ENCODE data around the gene NDUFV3. TPM values are rescaled to one million over a fixed set of nuclear protein-coding genes. Genes with fewer than 3 reads are reported as not detected.
"Not testable (repeated sequence)": the region's sequence is repeated elsewhere in the genome, so short reads cannot be mapped to it uniquely, and the experiment has no call there.

Gene NDUFV3
- total RNA-seq, 3 donors from 2014 or later = 18.6 to 26.6 (median 20.6) TPM

- not testable (repeated sequence) for H3K27me3 Mint-ChIP-seq (ENCODE audit: low read depth); ATAC-seq; H3K4me3 Mint-ChIP-seq; H3K36me3 Mint-ChIP-seq (ENCODE audit: insufficient read depth); DNase-seq; H3K9me3 Mint-ChIP-seq
- peaks cover 17% of the 10 kb centered on the region for H3K4me1 Mint-ChIP-seq (ENCODE audit: low read depth)
Measured at GRCh38 chr21:42927474-42928200, 34.5 kb downstream of the NDUFV3 start.

- H3K4me3 Mint-ChIP-seq = no peak overlapping the region
- no peaks in the 10 kb centered on the region for H3K36me3 Mint-ChIP-seq (ENCODE audit: insufficient read depth)
- ATAC-seq (no peak), DNase-seq (no peak)
- peaks cover 2% of the 10 kb centered on the region for H3K4me1 Mint-ChIP-seq (ENCODE audit: low read depth)
- H3K9me3 Mint-ChIP-seq = no peaks in the 10 kb centered on the region
- no peaks in the 10 kb centered on the region for H3K27me3 Mint-ChIP-seq (ENCODE audit: low read depth)
Measured at GRCh38 chr21:42929969-42930368, 36.9 kb downstream of the NDUFV3 start.

- Mint-ChIP-seq H3K4me3 (no peak overlapping the region), H3K9me3 (no peaks in the 10 kb centered on the region), H3K27me3 (ENCODE audit: low read depth) (no peaks in the 10 kb centered on the region), H3K36me3 (ENCODE audit: insufficient read depth) (no peaks in the 10 kb centered on the region), H3K4me1 (ENCODE audit: low read depth) (no peaks in the 10 kb centered on the region)
- DNase-seq (no peak), ATAC-seq (no peak)
Measured at GRCh38 chr21:42931560-42932235, 38.6 kb downstream of the NDUFV3 start.

- not testable (repeated sequence) for ATAC-seq; H3K36me3 Mint-ChIP-seq (ENCODE audit: insufficient read depth); DNase-seq; H3K9me3 Mint-ChIP-seq; H3K4me3 Mint-ChIP-seq; H3K4me1 Mint-ChIP-seq (ENCODE audit: low read depth); H3K27me3 Mint-ChIP-seq (ENCODE audit: low read depth)
Measured at GRCh38 chr21:42932378-42933136, 39.4 kb downstream of the NDUFV3 start.

- H3K27me3 Mint-ChIP-seq (ENCODE audit: low read depth); ATAC-seq; H3K4me1 Mint-ChIP-seq (ENCODE audit: low read depth); DNase-seq; H3K36me3 Mint-ChIP-seq (ENCODE audit: insufficient read depth); H3K4me3 Mint-ChIP-seq; H3K9me3 Mint-ChIP-seq: not testable (repeated sequence)
Measured at GRCh38 chr21:42933137-42933970, 40.2 kb downstream of the NDUFV3 start.

- not testable (repeated sequence) for H3K4me1 Mint-ChIP-seq (ENCODE audit: low read depth); H3K36me3 Mint-ChIP-seq (ENCODE audit: insufficient read depth); H3K4me3 Mint-ChIP-seq; H3K9me3 Mint-ChIP-seq; DNase-seq; H3K27me3 Mint-ChIP-seq (ENCODE audit: low read depth); ATAC-seq
Measured at GRCh38 chr21:42933973-42934372, 40.9 kb downstream of the NDUFV3 start.

- ATAC-seq; H3K36me3 Mint-ChIP-seq (ENCODE audit: insufficient read depth); H3K4me1 Mint-ChIP-seq (ENCODE audit: low read depth); H3K4me3 Mint-ChIP-seq; H3K9me3 Mint-ChIP-seq; DNase-seq; H3K27me3 Mint-ChIP-seq (ENCODE audit: low read depth): not testable (repeated sequence)
Measured at GRCh38 chr21:42936360-42936759, 43.3 kb downstream of the NDUFV3 start.

- not testable (repeated sequence) for DNase-seq; H3K4me1 Mint-ChIP-seq (ENCODE audit: low read depth); H3K27me3 Mint-ChIP-seq (ENCODE audit: low read depth); ATAC-seq; H3K9me3 Mint-ChIP-seq; H3K36me3 Mint-ChIP-seq (ENCODE audit: insufficient read depth); H3K4me3 Mint-ChIP-seq
Measured at GRCh38 chr21:42937034-42937940, 44.2 kb downstream of the NDUFV3 start.

GRCh38 chr21:42937960-42938605, 45.0 kb downstream of the NDUFV3 start:
- Mint-ChIP-seq H3K9me3 (no peaks in the 10 kb centered on the region), H3K36me3 (ENCODE audit: insufficient read depth) (no peaks in the 10 kb centered on the region), H3K4me1 (ENCODE audit: low read depth) (no peaks in the 10 kb centered on the region), H3K4me3 (no peak overlapping the region), H3K27me3 (ENCODE audit: low read depth) (no peaks in the 10 kb centered on the region)
- no peak for ATAC-seq
- no peak for DNase-seq

GRCh38 chr21:42938606-42938995, 45.5 kb downstream of the NDUFV3 start:
- not testable (repeated sequence) for DNase-seq; H3K4me3 Mint-ChIP-seq; H3K4me1 Mint-ChIP-seq (ENCODE audit: low read depth); H3K36me3 Mint-ChIP-seq (ENCODE audit: insufficient read depth); H3K27me3 Mint-ChIP-seq (ENCODE audit: low read depth); ATAC-seq; H3K9me3 Mint-ChIP-seq

GRCh38 chr21:42939582-42940413, 46.7 kb downstream of the NDUFV3 start:
- Mint-ChIP-seq H3K36me3 (ENCODE audit: insufficient read depth) (no peaks in the 10 kb centered on the region), H3K27me3 (ENCODE audit: low read depth) (no peaks in the 10 kb centered on the region), H3K4me3 (no peak overlapping the region), H3K4me1 (ENCODE audit: low read depth) (no peaks in the 10 kb centered on the region), H3K9me3 (no peaks in the 10 kb centered on the region)
- ATAC-seq = no peak
- DNase-seq = no peak

GRCh38 chr21:42941696-42942085, 48.6 kb downstream of the NDUFV3 start:
- DNase-seq (no peak), ATAC-seq (no peak)
- Mint-ChIP-seq H3K27me3 (ENCODE audit: low read depth) (no peaks in the 10 kb centered on the region), H3K4me3 (no peak overlapping the region), H3K9me3 (no peaks in the 10 kb centered on the region), H3K4me1 (ENCODE audit: low read depth) (no peaks in the 10 kb centered on the region), H3K36me3 (ENCODE audit: insufficient read depth) (no peaks in the 10 kb centered on the region)

All from activated T-cell treated with anti-CD3 and anti-CD28 coated beads, Interleukin-2, amount 50 U/mL, for 4 hours (primary cell).